ENCODE results near the gene TSPAN18.

The TSPAN18 gene

DNA sequence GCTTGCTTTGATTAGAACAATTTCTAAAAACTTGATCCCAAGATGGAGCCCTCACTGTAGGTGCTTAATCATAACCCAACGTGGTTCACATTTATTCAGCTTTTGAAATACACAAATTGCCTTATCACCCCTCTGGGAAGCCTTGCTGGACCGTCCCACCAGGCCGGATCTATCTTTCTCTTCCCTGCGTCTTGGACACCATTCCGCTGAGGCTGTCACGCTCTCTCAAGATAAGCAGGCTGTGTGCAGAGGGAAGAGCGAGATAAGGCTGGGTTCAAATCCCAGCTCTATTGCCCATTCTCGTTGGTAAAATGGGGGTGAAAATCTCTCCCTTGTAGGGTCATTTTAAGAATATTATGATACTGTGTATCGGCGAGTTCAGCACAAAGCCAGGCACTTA is 244.4 kb downstream of the TSPAN18 start:
- DNase-seq, result no peak

DNA sequence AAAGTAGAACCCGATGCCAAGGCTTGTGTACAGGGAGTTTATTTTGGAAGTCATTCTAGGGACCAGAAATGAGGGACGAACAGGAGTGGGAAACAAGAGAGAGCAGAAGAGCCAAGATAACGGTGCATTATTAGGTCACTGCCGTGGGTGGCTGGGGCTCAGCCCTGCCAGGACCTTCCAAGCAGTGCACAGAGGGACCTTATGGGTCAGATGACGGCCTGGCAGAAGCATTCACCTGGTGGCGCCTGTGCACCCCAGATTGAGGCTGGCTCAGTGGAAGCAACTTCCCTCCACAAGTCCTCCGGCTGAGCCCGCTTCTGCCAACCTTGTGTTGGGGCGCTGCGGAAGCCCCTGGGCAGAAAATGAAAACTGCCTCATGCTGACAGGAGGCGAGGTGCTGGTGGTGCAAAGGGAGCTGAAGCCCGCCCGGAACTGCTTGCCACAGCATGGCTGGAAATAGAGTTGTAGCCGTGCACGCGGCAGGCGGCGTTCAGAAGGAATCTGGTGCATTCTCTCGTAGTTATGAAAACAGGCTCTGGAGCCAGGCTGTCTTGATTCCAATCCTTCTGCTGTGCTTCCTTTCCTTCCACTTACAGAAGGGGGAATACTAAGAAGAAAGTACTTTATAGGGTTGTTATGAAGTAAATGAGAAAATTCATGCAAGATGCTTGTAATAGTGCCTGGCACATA is 246.1 kb downstream of the TSPAN18 start:
- DNase-seq, result no peak

GRCh38 chr11:44973632-44974401 is 247.1 kb downstream of the TSPAN18 start:
- no peak for DNase-seq

GRCh38 chr11:44974402-44975000 is 247.7 kb downstream of the TSPAN18 start:
- no peak for DNase-seq

DNA sequence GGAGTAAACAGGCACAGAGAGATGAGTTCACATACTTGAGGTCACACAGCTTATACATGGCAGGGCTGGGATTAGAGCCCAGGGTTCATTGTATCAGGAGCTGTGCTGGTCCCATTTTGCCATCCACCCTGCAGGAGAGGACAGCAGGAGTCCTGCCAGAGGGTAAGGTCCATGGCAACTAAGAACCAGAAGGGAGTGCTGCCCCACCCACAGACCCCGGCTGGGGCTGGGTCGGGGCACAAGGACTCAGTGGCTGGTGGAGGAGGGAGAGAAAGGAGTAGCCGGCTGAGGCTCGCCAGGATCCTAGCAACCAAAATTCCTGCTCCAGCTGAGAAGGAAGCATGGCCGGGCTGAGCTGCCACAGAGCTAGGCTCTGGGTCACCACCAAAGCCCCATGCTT is 249.8 kb downstream of the TSPAN18 start:
- no peak for DNase-seq

GRCh38 chr11:44977493-44977984 is 250.8 kb downstream of the TSPAN18 start:
- no peak for DNase-seq

- no peak for DNase-seq
Measured at GRCh38 chr11:44978274-44978960, 251.7 kb downstream of the TSPAN18 start.

DNA sequence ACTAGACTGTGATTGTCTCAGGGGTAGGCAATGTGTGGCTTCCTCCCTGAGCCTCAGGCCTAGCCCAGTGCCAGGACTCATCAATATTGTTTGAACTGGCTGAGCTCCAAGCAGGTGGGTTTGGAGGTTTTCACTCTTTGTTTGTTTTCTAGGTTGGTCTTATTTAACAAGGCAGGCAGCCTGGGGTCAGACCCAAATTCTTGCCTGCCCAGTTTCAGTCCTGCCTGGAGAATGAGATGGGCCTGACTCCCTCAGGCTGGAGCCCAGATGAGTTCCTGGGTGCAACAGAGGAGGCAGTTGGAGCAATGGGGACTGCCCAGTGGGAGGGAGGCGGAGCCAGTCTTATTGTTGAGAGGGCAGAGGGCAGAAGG is 252.2 kb downstream of the TSPAN18 start:
- peak in 1 of 2 donors; percentile 28 for DNase-seq

- no peak for DNase-seq
Measured at GRCh38 chr11:44979543-44980399, 253.0 kb downstream of the TSPAN18 start.

- no peak for DNase-seq
Measured at GRCh38 chr11:44980533-44981427, 254.0 kb downstream of the TSPAN18 start.
